Vagina (tissue), 2 donors: Measurements from ENCODE around the gene CEP290.

ENCODE experiments used
- POLR2A ChIP-seq, 2 donors: fragments of 450-650 bp; IDR thresholded peaks; one replicate each; pipeline ENCODE4 v1.6.1; 2017; ENCODE audit warnings: antibody characterized with exemption in 2 of 2, mild to moderate bottlenecking in 2 of 2, moderate library complexity in 2 of 2
- TF ChIP-seq, protein P1 (sequence below), 3 experiments: fragments of 450-650 bp in 2 of 3; fragments of 200-600 bp in 1 of 3; sonication (generic) in 1 of 3; IDR thresholded peaks; one replicate each; pipeline ENCODE4 v1.5.1; 2017 to 2019; ENCODE audit warnings: antibody characterized with exemption in 3 of 3, mild to moderate bottlenecking in 2 of 3, moderate library complexity in 2 of 3

DNA sequence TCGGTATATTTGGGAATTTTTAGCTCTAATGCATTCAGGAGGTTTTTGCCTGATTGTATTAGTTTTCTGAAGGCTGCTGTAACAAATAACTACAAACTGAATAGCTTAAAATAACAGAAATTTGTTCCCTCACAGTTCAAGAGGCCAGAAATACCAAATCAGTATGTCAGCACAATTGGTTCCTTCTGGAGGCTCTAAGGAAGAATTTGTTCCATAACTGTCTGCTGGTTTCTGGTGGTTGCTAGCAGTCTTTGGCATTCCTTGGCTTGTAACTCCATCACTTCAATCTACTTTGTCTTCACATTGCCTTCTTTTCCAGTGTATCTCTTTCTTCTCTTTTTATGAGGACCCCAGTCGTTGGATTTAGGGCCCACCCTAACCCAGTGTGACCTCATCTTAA lies 21.5 kb upstream of the CEP290 start:
- TF ChIP-seq, protein P1, sequence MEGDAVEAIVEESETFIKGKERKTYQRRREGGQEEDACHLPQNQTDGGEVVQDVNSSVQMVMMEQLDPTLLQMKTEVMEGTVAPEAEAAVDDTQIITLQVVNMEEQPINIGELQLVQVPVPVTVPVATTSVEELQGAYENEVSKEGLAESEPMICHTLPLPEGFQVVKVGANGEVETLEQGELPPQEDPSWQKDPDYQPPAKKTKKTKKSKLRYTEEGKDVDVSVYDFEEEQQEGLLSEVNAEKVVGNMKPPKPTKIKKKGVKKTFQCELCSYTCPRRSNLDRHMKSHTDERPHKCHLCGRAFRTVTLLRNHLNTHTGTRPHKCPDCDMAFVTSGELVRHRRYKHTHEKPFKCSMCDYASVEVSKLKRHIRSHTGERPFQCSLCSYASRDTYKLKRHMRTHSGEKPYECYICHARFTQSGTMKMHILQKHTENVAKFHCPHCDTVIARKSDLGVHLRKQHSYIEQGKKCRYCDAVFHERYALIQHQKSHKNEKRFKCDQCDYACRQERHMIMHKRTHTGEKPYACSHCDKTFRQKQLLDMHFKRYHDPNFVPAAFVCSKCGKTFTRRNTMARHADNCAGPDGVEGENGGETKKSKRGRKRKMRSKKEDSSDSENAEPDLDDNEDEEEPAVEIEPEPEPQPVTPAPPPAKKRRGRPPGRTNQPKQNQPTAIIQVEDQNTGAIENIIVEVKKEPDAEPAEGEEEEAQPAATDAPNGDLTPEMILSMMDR (IDR thresholded peaks at IDR 0.05), result no peak
- no peak for TF ChIP-seq POLR2A (IDR thresholded peaks at IDR 0.05)
